Measurements from ENCODE around the gene FN1. TPM values are rescaled to one million over a fixed set of nuclear protein-coding genes. Genes with fewer than 3 reads are reported as not detected.

Gene FN1
- total and polyA plus RNA-seq, 2 of the 8 experiments (the other 6 are each of a cell fraction or from before 2014, with no cell fraction given): 42.9 to 109 TPM

GRCh38 chr2:215396595-215397313 is 39.1 kb downstream of the FN1 start:
- CTCF ChIA-PET (ENCODE audit: partially characterized antibody): interaction anchor here (0.7 to 1.0 kb wide), 3 partner anchors 13 to 907 kb away, joined by 3 to 4 read pairs (median 3); no protein-coding TSS in a partner anchor
- FAIRE-seq: no peak
- no peak overlapping the region for H4K8ac ChIP-seq (ENCODE audit: extremely low read depth, insufficient read depth, low read length)
- TF ChIP-seq SUZ12 (IDR thresholded peaks at IDR 0.05; ENCODE audit: low read length) (no peak), JUN (IDR thresholded peaks at IDR 0.05; ENCODE audit: low read depth, low read length) (no peak), CTCF (IDR thresholded peaks at IDR 0.05; ENCODE audit: control extremely low read depth in 1 of 3, insufficient read depth in 1 of 3, low read depth in 1 of 3, low read length in 3 of 3) (no peak), PHF8 (conservative IDR thresholded peaks at IDR 0.05; ENCODE audit: low read depth, low read length) (no peak), CBX8 (IDR thresholded peaks at IDR 0.05; ENCODE audit: borderline replicate concordance, low read depth, low read length) (no peak), BCL11A (IDR thresholded peaks at IDR 0.05; ENCODE audit: low read depth in 2 of 2, low read length in 2 of 2) (no peak), RNF2 (IDR thresholded peaks at IDR 0.05; ENCODE audit: borderline replicate concordance, low read depth, low read length, missing control alignments, poor library complexity, severe bottlenecking) (no peak), KDM5A (IDR thresholded peaks at IDR 0.05; ENCODE audit: low read length) (no peak)

More at GRCh38 chr2:215396595-215397313, 39.1 kb downstream of the FN1 start:
- no peak overlapping the region for H2BK12ac ChIP-seq (ENCODE audit: low read depth, low read length)
- no peak overlapping the region for H2AK5ac ChIP-seq (ENCODE audit: low read depth, low read length)
- no peak overlapping the region for H3K4me2 ChIP-seq (ENCODE audit: insufficient read depth in 1 of 2, low read depth in 2 of 2, low read length in 2 of 2)
- H4K91ac ChIP-seq (replicated peaks; ENCODE audit: insufficient read length, low read length): no peak overlapping the region
- no peaks in the 10 kb centered on the region for H3K23me2 ChIP-seq (ENCODE audit: low read depth, low read length)
- no peak overlapping the region for H2BK15ac ChIP-seq (ENCODE audit: low read length)
- no peak overlapping the region for H3K14ac ChIP-seq (ENCODE audit: insufficient read length)
- no peak overlapping the region for H2AFZ ChIP-seq (ENCODE audit: low read length)
- no peak overlapping the region for H2BK5ac ChIP-seq (ENCODE audit: low read depth, low read length)
- WGBS, 2 experiments (ENCODE audit: extremely low coverage in 1 of 2, insufficient coverage in 1 of 2, insufficient read length in 1 of 2, insufficient replicate concordance in 2 of 2, low coverage in 1 of 2, low lambda C conversion rate in 2 of 2, missing lambda C conversion rate in 1 of 2): 92% methylated on average over 2 of the region's 2 CpGs; no CpG with 5 or more reads in 1 of the 2 experiments
- no peak overlapping the region for H3K27ac ChIP-seq (ENCODE audit: low read depth, low read length)
- H4K20me1 ChIP-seq (replicated peaks in 1 of 2; ENCODE audit: control insufficient read depth in 1 of 2, insufficient read depth in 2 of 2, low read length in 2 of 2): no peaks in the 10 kb centered on the region
- no peaks in the 10 kb centered on the region for H3K27me3 ChIP-seq (replicated peaks in 1 of 4; ENCODE audit: control insufficient read depth in 3 of 4, extremely low read depth in 1 of 4, insufficient read depth in 3 of 4, low read length in 3 of 4)
- H3K4ac ChIP-seq (replicated peaks; ENCODE audit: insufficient read length, low read depth, low read length): no peak overlapping the region
- no peaks in the 10 kb centered on the region for H3K79me2 ChIP-seq (ENCODE audit: control insufficient read depth in 1 of 2, insufficient read depth in 2 of 2, low read length in 2 of 2)
- no peak overlapping the region for H2BK120ac ChIP-seq (replicated peaks; ENCODE audit: low read depth, low read length)
- H3K4me3 ChIP-seq (ENCODE audit: extremely low read depth in 1 of 4, insufficient read depth in 2 of 4, low read depth in 3 of 4, low read length in 4 of 4): no peak overlapping the region
- no peaks in the 10 kb centered on the region; a peak in 1 of 7 replicates for H3K4me1 ChIP-seq (replicated peaks in 1 of 4; ENCODE audit: control insufficient read depth in 3 of 4, insufficient read depth in 4 of 4, low read length in 3 of 4)
- H3K18ac ChIP-seq (ENCODE audit: extremely low read depth, low read length): no peak overlapping the region
- H3K79me1 ChIP-seq (ENCODE audit: low read depth, low read length): no peaks in the 10 kb centered on the region
- no peak overlapping the region for H4K5ac ChIP-seq (ENCODE audit: insufficient read length, low read depth, low read length)
- H3K23ac ChIP-seq (ENCODE audit: insufficient read length): no peak overlapping the region
- peaks cover 2 to 23% (median 10%) of the 10 kb centered on the region in 4 experiments; a peak in 4 of 8 replicates for H3K36me3 ChIP-seq (ENCODE audit: control insufficient read depth in 2 of 4, insufficient read depth in 4 of 4, low read length in 3 of 4)
- H2BK20ac ChIP-seq (ENCODE audit: low read length): no peak overlapping the region
- H3K9ac ChIP-seq (replicated peaks in 1 of 4; ENCODE audit: extremely low read depth in 1 of 4, low read depth in 3 of 4, low read length in 3 of 4): no peak overlapping the region
- POLR2A ChIA-PET (ENCODE audit: partially characterized antibody): interaction anchor here (0.6 to 1.7 kb wide), 3 partner anchors 12 to 86 kb away, joined by 3 to 5 read pairs (median 5); no protein-coding TSS in a partner anchor
- no peak overlapping the region for H3K56ac ChIP-seq (replicated peaks; ENCODE audit: insufficient read length, low read depth, low read length)
- DNase-seq (ENCODE audit: low read depth in 1 of 2, low spot score in 2 of 2): no peak
- H3K9me3 ChIP-seq (ENCODE audit: insufficient read depth in 2 of 2, low read depth in 1 of 2, low read length in 1 of 2): no peaks in the 10 kb centered on the region
